Stimulated activated naive CD8-positive, alpha-beta T cell treated with anti-CD3 and anti-CD28 coated beads, Interleukin-15, Interleukin-2, amounts not matched to agents 100 ng/mL and 50 ng/mL, for 24 hours (primary cell): ENCODE data around the gene ARMH4.

Experiments used
- H3K27ac Mint-ChIP-seq: one replicate; pipeline ENCODE4 v1.8.0; 2021; ENCODE audit warnings: mild to moderate bottlenecking, mixed read lengths
- H3K27me3 Mint-ChIP-seq: one replicate; pipeline ENCODE4 v1.8.0; 2021; ENCODE audit warnings: mixed read lengths
- H3K36me3 Mint-ChIP-seq: one replicate; pipeline ENCODE4 v1.8.0; 2021; ENCODE audit warnings: low read depth, mixed read lengths
- H3K4me1 Mint-ChIP-seq: one replicate; pipeline ENCODE4 v1.8.0; 2021; ENCODE audit warnings: low read depth, mixed read lengths
- H3K4me3 Mint-ChIP-seq: one replicate; pipeline ENCODE4 v1.8.0; 2021; ENCODE audit warnings: mild to moderate bottlenecking, mixed read lengths
- H3K9me3 Mint-ChIP-seq: one replicate; pipeline ENCODE4 v1.8.0; 2021; ENCODE audit warnings: mixed read lengths

ARMH4 gene

GRCh38 chr14:58098507-58098906, 53.5 kb downstream of the ARMH4 start:
- no peaks in the 10 kb centered on the region for H3K9me3 Mint-ChIP-seq
- H3K36me3 Mint-ChIP-seq = no peaks in the 10 kb centered on the region
- H3K27me3 Mint-ChIP-seq = peaks cover 3% of the 10 kb centered on the region
- H3K4me1 Mint-ChIP-seq = no peaks in the 10 kb centered on the region
- no peak overlapping the region for H3K27ac Mint-ChIP-seq
- no peak overlapping the region for H3K4me3 Mint-ChIP-seq

GRCh38 chr14:58096731-58097130, 55.3 kb downstream of the ARMH4 start:
- Mint-ChIP-seq H3K27ac (no peak overlapping the region), H3K36me3 (no peaks in the 10 kb centered on the region), H3K27me3 (peaks cover 8% of the 10 kb centered on the region), H3K4me1 (no peaks in the 10 kb centered on the region), H3K4me3 (no peak overlapping the region), H3K9me3 (no peaks in the 10 kb centered on the region)

- H3K27me3 Mint-ChIP-seq = peaks cover 9% of the 10 kb centered on the region
- no peaks in the 10 kb centered on the region for H3K4me1 Mint-ChIP-seq
- H3K36me3 Mint-ChIP-seq = no peaks in the 10 kb centered on the region
- no peak overlapping the region for H3K27ac Mint-ChIP-seq
- H3K9me3 Mint-ChIP-seq = no peaks in the 10 kb centered on the region
- no peak overlapping the region for H3K4me3 Mint-ChIP-seq
These were observed 60.0 kb downstream of the ARMH4 start for GRCh38 chr14:58091883-58092630.

- H3K27me3 Mint-ChIP-seq = peaks cover 25% of the 10 kb centered on the region
- no peaks in the 10 kb centered on the region for H3K9me3 Mint-ChIP-seq
- H3K4me3 Mint-ChIP-seq = no peak overlapping the region
- no peaks in the 10 kb centered on the region for H3K4me1 Mint-ChIP-seq
- no peaks in the 10 kb centered on the region for H3K36me3 Mint-ChIP-seq
- no peak overlapping the region for H3K27ac Mint-ChIP-seq
These were observed 62.4 kb downstream of the ARMH4 start for GRCh38 chr14:58089612-58090011.

GRCh38 chr14:58088961-58089360, 63.1 kb downstream of the ARMH4 start:
- peaks cover 31% of the 10 kb centered on the region for H3K27me3 Mint-ChIP-seq
- no peak overlapping the region for H3K27ac Mint-ChIP-seq
- H3K36me3 Mint-ChIP-seq = no peaks in the 10 kb centered on the region
- H3K4me3 Mint-ChIP-seq = no peak overlapping the region
- no peaks in the 10 kb centered on the region for H3K9me3 Mint-ChIP-seq
- H3K4me1 Mint-ChIP-seq = no peaks in the 10 kb centered on the region

GRCh38 chr14:58085877-58086276, 66.1 kb downstream of the ARMH4 start:
- Mint-ChIP-seq H3K9me3 (no peaks in the 10 kb centered on the region), H3K4me3 (no peak overlapping the region), H3K27me3 (peaks cover 29% of the 10 kb centered on the region)

GRCh38 chr14:58082491-58083098, 69.4 kb downstream of the ARMH4 start:
- H3K27ac Mint-ChIP-seq = no peak overlapping the region
- H3K27me3 Mint-ChIP-seq = peaks cover 29% of the 10 kb centered on the region
- H3K4me1 Mint-ChIP-seq = no peaks in the 10 kb centered on the region
- H3K9me3 Mint-ChIP-seq = no peaks in the 10 kb centered on the region
- H3K36me3 Mint-ChIP-seq = no peaks in the 10 kb centered on the region
- no peak overlapping the region for H3K4me3 Mint-ChIP-seq

More at GRCh38 chr14:58085877-58086276, 66.1 kb downstream of the ARMH4 start:
- Mint-ChIP-seq H3K4me1 (no peaks in the 10 kb centered on the region), H3K36me3 (no peaks in the 10 kb centered on the region), H3K27ac (no peak overlapping the region)

- Mint-ChIP-seq H3K27ac (no peak overlapping the region), H3K4me3 (no peak overlapping the region), H3K9me3 (no peaks in the 10 kb centered on the region), H3K4me1 (no peaks in the 10 kb centered on the region), H3K36me3 (no peaks in the 10 kb centered on the region), H3K27me3 (peaks cover 27% of the 10 kb centered on the region)
These were observed 70.0 kb downstream of the ARMH4 start for GRCh38 chr14:58082011-58082410.

- no peak overlapping the region for H3K4me3 Mint-ChIP-seq
- H3K27me3 Mint-ChIP-seq = peaks cover 5% of the 10 kb centered on the region
- H3K4me1 Mint-ChIP-seq = no peaks in the 10 kb centered on the region
- H3K9me3 Mint-ChIP-seq = no peaks in the 10 kb centered on the region
- H3K27ac Mint-ChIP-seq = no peak overlapping the region
- no peaks in the 10 kb centered on the region for H3K36me3 Mint-ChIP-seq
These were observed 73.5 kb downstream of the ARMH4 start for GRCh38 chr14:58078471-58078870.

- Mint-ChIP-seq H3K4me3 (no peak overlapping the region), H3K27ac (no peak overlapping the region), H3K9me3 (no peaks in the 10 kb centered on the region), H3K4me1 (no peaks in the 10 kb centered on the region), H3K27me3 (peaks cover 7% of the 10 kb centered on the region), H3K36me3 (no peaks in the 10 kb centered on the region)
These were observed 73.9 kb downstream of the ARMH4 start for GRCh38 chr14:58078068-58078467.

- no peak overlapping the region for H3K4me3 Mint-ChIP-seq
- no peaks in the 10 kb centered on the region for H3K36me3 Mint-ChIP-seq
- H3K9me3 Mint-ChIP-seq = no peaks in the 10 kb centered on the region
- no peaks in the 10 kb centered on the region for H3K4me1 Mint-ChIP-seq
- H3K27me3 Mint-ChIP-seq = peaks cover 7% of the 10 kb centered on the region
- no peak overlapping the region for H3K27ac Mint-ChIP-seq
These were observed 74.4 kb downstream of the ARMH4 start for GRCh38 chr14:58077621-58078020.

GRCh38 chr14:58073516-58073915, 78.5 kb downstream of the ARMH4 start:
- Mint-ChIP-seq H3K4me3 (no peak overlapping the region), H3K9me3 (no peaks in the 10 kb centered on the region), H3K4me1 (no peaks in the 10 kb centered on the region), H3K27ac (no peak overlapping the region), H3K36me3 (no peaks in the 10 kb centered on the region), H3K27me3 (peaks cover 7% of the 10 kb centered on the region)

- Mint-ChIP-seq H3K4me1 (no peaks in the 10 kb centered on the region), H3K27ac (no peak overlapping the region), H3K36me3 (no peaks in the 10 kb centered on the region), H3K4me3 (no peak overlapping the region), H3K27me3 (peaks cover 7% of the 10 kb centered on the region), H3K9me3 (no peaks in the 10 kb centered on the region)
These were observed 79.5 kb downstream of the ARMH4 start for GRCh38 chr14:58072288-58073071.

GRCh38 chr14:58071341-58071740, 80.7 kb downstream of the ARMH4 start:
- Mint-ChIP-seq H3K9me3 (no peaks in the 10 kb centered on the region), H3K4me3 (no peak overlapping the region), H3K27me3 (peaks cover 7% of the 10 kb centered on the region), H3K4me1 (no peaks in the 10 kb centered on the region), H3K36me3 (no peaks in the 10 kb centered on the region), H3K27ac (no peak overlapping the region)

GRCh38 chr14:58068306-58068705, 83.7 kb downstream of the ARMH4 start:
- Mint-ChIP-seq H3K4me3 (no peak overlapping the region), H3K9me3 (no peaks in the 10 kb centered on the region), H3K36me3 (no peaks in the 10 kb centered on the region), H3K27ac (no peak overlapping the region), H3K27me3 (peaks cover under 1% of the 10 kb centered on the region), H3K4me1 (no peaks in the 10 kb centered on the region)
